Brain microvascular endothelial cell (primary cell): ENCODE data around the gene CA10.

Experiments used
- DNase-seq: peaks from one replicate; pipeline ENCODE4 v3.0.0-alpha.2; 2020
- H3K27ac ChIP-seq: fragments of 250-450 bp; sonication (Bioruptor Pico); 2 replicates; pipeline ENCODE4 v1.5.1; 2020; ENCODE audit warnings: mild to moderate bottlenecking, moderate library complexity
- H3K27me3 ChIP-seq: fragments of 250-450 bp; sonication (Bioruptor Pico); replicated peaks from 2 replicates; pipeline ENCODE4 v1.5.1; 2020; ENCODE audit warnings: mild to moderate bottlenecking
- H3K36me3 ChIP-seq: fragments of 250-450 bp; sonication (Bioruptor Pico); replicated peaks from 2 replicates; pipeline ENCODE4 v1.5.1; 2020; ENCODE audit warnings: mild to moderate bottlenecking
- H3K4me3 ChIP-seq: 2 replicates; pipeline ENCODE4 v1.5.1; 2011; ENCODE audit warnings: low read depth, mild to moderate bottlenecking, control low read depth, low read length, moderate library complexity
- in situ Hi-C: cut with HindIII; loops from 2 replicates; pipeline ENCODE4 v1.10.0; 2017; ENCODE audit warnings: low sequenced_read_pairs, low pct_ligation_motif_present
- TF ChIP-seq, protein P1 (sequence below): IDR thresholded peaks from 2 replicates; pipeline ENCODE4 v1.5.1; 2011; ENCODE audit warnings: low read depth, mild to moderate bottlenecking, moderate library complexity, low read length, control low read depth, inconsistent platforms; ENCODE audit errors: missing control alignments

CA10 gene

DNA sequence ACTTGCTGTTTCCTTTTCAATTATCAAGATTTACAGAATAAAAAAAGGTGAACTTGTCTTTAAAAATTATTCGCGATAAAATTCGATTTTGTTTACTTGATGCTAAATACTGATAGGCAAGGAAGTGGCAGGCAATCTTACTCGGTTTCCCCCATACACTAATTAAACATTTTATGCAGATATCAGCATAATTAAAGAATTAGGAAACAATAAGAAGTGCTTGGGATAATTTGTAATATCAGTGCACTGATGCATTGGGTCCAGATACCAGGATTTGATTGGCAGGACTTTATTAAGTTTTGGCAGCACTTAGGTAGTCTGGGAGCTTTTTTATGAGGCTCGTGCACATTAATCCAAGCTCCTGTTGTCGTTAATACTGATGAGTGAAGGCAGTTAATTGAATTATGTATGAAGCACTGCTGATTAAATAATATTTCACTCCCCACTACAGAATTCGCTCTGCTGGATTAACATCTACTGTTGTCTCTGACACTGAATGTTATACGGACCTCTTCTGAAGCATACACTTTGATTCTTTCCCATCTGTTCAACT lies 165.6 kb downstream of the CA10 start:
- TF ChIP-seq, protein P1, sequence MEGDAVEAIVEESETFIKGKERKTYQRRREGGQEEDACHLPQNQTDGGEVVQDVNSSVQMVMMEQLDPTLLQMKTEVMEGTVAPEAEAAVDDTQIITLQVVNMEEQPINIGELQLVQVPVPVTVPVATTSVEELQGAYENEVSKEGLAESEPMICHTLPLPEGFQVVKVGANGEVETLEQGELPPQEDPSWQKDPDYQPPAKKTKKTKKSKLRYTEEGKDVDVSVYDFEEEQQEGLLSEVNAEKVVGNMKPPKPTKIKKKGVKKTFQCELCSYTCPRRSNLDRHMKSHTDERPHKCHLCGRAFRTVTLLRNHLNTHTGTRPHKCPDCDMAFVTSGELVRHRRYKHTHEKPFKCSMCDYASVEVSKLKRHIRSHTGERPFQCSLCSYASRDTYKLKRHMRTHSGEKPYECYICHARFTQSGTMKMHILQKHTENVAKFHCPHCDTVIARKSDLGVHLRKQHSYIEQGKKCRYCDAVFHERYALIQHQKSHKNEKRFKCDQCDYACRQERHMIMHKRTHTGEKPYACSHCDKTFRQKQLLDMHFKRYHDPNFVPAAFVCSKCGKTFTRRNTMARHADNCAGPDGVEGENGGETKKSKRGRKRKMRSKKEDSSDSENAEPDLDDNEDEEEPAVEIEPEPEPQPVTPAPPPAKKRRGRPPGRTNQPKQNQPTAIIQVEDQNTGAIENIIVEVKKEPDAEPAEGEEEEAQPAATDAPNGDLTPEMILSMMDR, result no peak
- in situ Hi-C loops, result no loop called here
- H3K27me3 ChIP-seq, result no peaks in the 10 kb centered on the region
- no peak for DNase-seq
- H3K36me3 ChIP-seq, result no peaks in the 10 kb centered on the region
- H3K4me3 ChIP-seq, result no peak overlapping the region
- H3K27ac ChIP-seq, result no peak overlapping the region

DNA sequence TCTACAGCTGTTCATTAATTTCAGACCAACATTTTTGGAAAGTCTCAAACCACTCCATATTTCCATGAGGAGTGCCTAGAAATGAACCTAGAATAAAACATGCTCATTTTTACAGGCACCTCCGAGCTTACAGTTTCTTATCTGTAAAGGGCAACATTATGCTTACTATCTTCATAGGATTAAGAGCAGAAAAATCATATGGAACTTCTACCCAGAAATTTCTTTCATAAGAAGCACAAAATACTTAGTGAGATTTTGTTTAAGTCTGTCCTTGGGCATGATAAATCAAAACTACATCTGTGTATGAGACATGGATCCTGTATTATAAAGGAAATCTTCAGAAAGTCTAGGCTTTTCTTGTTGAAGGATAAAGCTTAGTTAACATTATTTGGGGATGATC lies 187.4 kb downstream of the CA10 start:
- no peaks in the 10 kb centered on the region for H3K27me3 ChIP-seq
- TF ChIP-seq, protein P1, result no peak
- no peak for DNase-seq
- no peak overlapping the region for H3K4me3 ChIP-seq
- H3K36me3 ChIP-seq, result no peaks in the 10 kb centered on the region
- H3K27ac ChIP-seq, result no peak overlapping the region
- in situ Hi-C loops, result no loop called here

DNA sequence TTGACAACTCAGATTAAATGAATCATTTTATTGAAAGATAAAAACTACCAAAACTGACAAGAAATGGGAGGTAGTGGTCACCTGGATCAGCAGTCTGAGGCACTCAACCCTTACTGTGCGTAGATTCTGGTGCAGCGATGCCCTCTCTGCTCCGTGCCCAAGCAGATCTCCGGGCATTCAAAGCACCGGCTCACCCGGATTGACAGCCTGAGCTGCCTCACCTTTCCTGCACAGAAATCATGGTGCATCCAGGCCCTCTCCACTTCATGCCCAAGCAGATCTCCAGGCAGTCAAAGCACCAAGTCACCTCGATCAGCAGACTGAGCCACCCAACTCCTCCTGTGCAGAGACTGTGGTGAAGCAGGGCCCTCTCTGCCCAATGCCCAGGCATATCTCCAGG lies 196.8 kb downstream of the CA10 start:
- in situ Hi-C loops, result no loop called here
- no peak for DNase-seq
- no peaks in the 10 kb centered on the region for H3K36me3 ChIP-seq
- no peak overlapping the region for H3K27ac ChIP-seq
- TF ChIP-seq, protein P1, result no peak
- H3K4me3 ChIP-seq, result no peak overlapping the region
- no peaks in the 10 kb centered on the region for H3K27me3 ChIP-seq

DNA sequence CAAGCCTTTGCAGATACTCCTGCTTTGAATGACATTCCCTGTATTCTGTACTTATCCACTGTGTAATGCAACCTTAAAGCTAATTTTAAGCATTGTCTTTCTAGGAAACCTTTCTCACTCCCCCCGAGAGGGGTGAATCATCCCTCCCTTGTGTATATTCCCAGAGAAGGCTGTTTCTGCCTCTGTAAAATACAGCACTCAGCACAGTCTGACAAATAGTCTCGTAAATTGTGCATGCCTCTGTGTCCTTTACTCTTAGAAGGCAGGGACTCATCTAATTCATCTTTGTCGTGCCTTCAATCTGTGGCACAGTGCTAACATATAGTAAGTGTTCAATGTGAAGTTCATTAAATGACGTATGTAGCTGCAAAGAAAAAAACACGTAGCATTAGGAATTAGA lies 200.7 kb downstream of the CA10 start:
- no peaks in the 10 kb centered on the region for H3K36me3 ChIP-seq
- no peak for DNase-seq
- in situ Hi-C loops, result no loop called here

DNA sequence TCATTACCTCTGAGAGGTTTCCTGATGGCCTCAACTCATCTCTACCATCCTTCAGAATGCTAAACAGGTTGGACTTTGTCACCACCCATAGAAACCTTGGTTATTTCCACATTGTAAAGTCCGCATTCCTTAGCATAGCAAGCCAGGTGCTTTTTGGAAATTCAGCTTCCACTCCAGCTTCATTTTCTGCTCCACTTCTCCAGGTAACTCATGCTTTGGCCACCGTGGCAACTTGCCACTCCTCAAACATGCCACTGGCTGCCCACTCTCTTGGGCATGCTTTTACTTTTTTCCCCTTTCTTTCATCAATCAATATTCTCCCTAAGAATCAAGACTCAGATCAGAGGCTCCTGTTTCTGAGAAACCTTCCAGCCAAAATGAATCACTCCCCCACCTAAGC lies 203.3 kb downstream of the CA10 start:
- H3K4me3 ChIP-seq, result no peak overlapping the region
- H3K27ac ChIP-seq, result no peak overlapping the region
- TF ChIP-seq, protein P1, result no peak
- DNase-seq, result no peak
- no peaks in the 10 kb centered on the region for H3K27me3 ChIP-seq
- no peaks in the 10 kb centered on the region for H3K36me3 ChIP-seq
- in situ Hi-C loops, result no loop called here

More for the DNA sequence above, 200.7 kb downstream of the CA10 start:
- H3K27ac ChIP-seq, result no peak overlapping the region
- no peaks in the 10 kb centered on the region for H3K27me3 ChIP-seq
- TF ChIP-seq, protein P1, result no peak
- no peak overlapping the region for H3K4me3 ChIP-seq

DNA sequence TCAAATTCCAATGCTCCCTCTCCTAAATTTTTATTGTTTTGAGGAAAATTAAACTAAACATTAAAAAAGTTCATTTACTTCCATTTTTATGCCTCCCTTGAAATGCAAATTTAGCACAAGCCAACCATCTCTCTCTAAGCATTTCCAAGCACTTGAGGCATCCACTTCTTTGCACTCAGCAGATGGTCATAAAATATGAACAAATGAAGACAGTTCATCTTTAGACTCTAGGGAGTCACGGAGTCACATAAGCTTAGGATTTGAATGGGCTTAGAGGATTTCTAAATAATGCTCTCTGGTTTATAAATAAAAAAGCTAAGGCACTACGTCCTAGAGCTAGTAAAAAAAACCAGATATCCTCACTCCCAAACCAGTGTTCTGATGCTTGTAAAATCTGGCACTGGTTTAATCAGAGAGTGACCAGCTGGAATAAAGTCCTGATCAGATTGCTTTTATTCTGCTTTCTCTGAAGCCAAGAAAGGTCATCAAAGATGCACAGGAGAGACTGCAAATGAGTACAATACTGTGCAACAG lies 204.2 kb downstream of the CA10 start:
- no peaks in the 10 kb centered on the region for H3K27me3 ChIP-seq
- H3K27ac ChIP-seq, result no peak overlapping the region
- in situ Hi-C loops, result no loop called here
- TF ChIP-seq, protein P1, result no peak
- no peak for DNase-seq
- H3K36me3 ChIP-seq, result no peaks in the 10 kb centered on the region
- no peak overlapping the region for H3K4me3 ChIP-seq
